ENCODE measurements around the gene CNIH3. TPM values are rescaled to one million over a fixed set of nuclear protein-coding genes. Genes with fewer than 3 reads are reported as not detected.

Gene CNIH3
- total RNA-seq, 1 experiment from 2014 or later = 1.8 TPM

GRCh38 chr1:224647449-224647848 is 31.3 kb downstream of the CNIH3 start:
- ATAC-seq = no peak
- H3K79me2 ChIP-seq (ENCODE audit: insufficient read depth, low read length) = no peaks in the 10 kb centered on the region
- no peak overlapping the region for H3K4me3 ChIP-seq (replicated peaks in 1 of 2; ENCODE audit: low read depth in 1 of 2, low read length in 2 of 2)
- intact Hi-C loops (cut with micrococcal nuclease) = loop anchor here (10.0 kb wide), 1 partner anchor 1327 kb away; no protein-coding TSS in a partner anchor
- no peak overlapping the region for H3K9ac ChIP-seq (ENCODE audit: low read length)
- POLR2A ChIA-PET = no interaction called here
- TF ChIP-seq JUND (IDR thresholded peaks at IDR 0.05) (no peak), TCF7L2 (IDR thresholded peaks at IDR 0.05; ENCODE audit: borderline replicate concordance, extremely low read depth, insufficient read depth, insufficient read length) (no peak), MAX (IDR thresholded peaks at IDR 0.05) (no peak)
- no peak for DNase-seq (ENCODE audit: low read depth, low spot score)
- H3K9me3 ChIP-seq (ENCODE audit: control insufficient read depth in 1 of 2, insufficient read depth in 1 of 2, low read depth in 1 of 2, low read length in 2 of 2) = no peaks in the 10 kb centered on the region
- no peak overlapping the region for H3K27ac ChIP-seq (ENCODE audit: low read depth, low read length)
- H3K9me2 ChIP-seq (ENCODE audit: insufficient read depth) = no peaks in the 10 kb centered on the region
- H4K20me1 ChIP-seq (ENCODE audit: insufficient read depth) = no peaks in the 10 kb centered on the region
- RAD21 ChIA-PET (ENCODE audit: low non-redundant PET in 1 of 2, low total read pairs in 2 of 2, uncharacterized antibody in 2 of 2, unreplicated experiment in 2 of 2) = no interaction called here
- H3K36me3 ChIP-seq (ENCODE audit: control insufficient read depth in 1 of 2, insufficient read depth in 2 of 2, low read length in 2 of 2) = no peaks in the 10 kb centered on the region
- H2AFZ ChIP-seq (ENCODE audit: low read depth, low read length, poor library complexity, severe bottlenecking) = no peak overlapping the region
- no peak overlapping the region for H3K4me2 ChIP-seq (ENCODE audit: low read length)
- no peaks in the 10 kb centered on the region for H3K27me3 ChIP-seq (ENCODE audit: insufficient read depth, low read length)
- no TSS peak for BruUV-seq (replicated peaks)
- peaks cover 4 to 8% of the 10 kb centered on the region in 2 experiments; a peak in 3 of 4 replicates for H3K4me1 ChIP-seq (ENCODE audit: control insufficient read depth in 1 of 2, insufficient read depth in 2 of 2, low read length in 2 of 2)
- CTCF ChIA-PET = no interaction called here

DNA sequence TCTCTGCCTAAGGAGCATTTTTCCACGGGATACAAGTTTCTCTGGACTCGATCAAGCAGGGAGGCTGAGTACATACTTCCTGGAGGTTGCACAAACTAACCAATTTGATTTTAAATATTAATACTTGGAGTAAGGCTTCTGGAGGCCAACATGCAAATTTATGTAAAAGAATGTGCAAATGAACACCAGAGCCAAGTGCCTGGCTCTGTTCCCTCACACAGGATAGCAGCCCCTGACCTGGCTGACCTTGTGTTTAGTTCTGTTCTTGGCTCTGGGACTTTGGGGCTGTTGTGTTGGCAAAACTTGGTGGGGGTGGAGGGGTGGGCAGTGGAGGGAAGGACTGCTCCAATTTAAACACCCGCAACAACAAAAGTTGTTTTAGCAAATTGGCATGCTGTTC is 34.2 kb downstream of the CNIH3 start:
- TF ChIP-seq TCF7L2 (IDR thresholded peaks at IDR 0.05; ENCODE audit: borderline replicate concordance, extremely low read depth, insufficient read depth, insufficient read length) (no peak), SIN3A (IDR thresholded peaks at IDR 0.05; ENCODE audit: low read depth) (no peak), FOSL1 (IDR thresholded peaks at IDR 0.05; ENCODE audit: low read depth) (no peak), RAD21 (IDR thresholded peaks at IDR 0.05; ENCODE audit: low read depth) (no peak), SP1 (IDR thresholded peaks at IDR 0.05; ENCODE audit: low read depth) (no peak), ATF3 (IDR thresholded peaks at IDR 0.05) (no peak), ELF1 (IDR thresholded peaks at IDR 0.05; ENCODE audit: borderline replicate concordance, low read depth) (no peak), ZNF274 (IDR thresholded peaks at IDR 0.05; ENCODE audit: low read depth, low read length) (no peak), ZBTB33 (IDR thresholded peaks at IDR 0.05; ENCODE audit: extremely low read depth, insufficient replicate concordance, low read length) (no peak), YY1 (IDR thresholded peaks at IDR 0.05; ENCODE audit: extremely low read depth, insufficient replicate concordance, low read depth, low read length) (no peak), JUND (IDR thresholded peaks at IDR 0.05) (no peak), EZH2 (IDR thresholded peaks at IDR 0.05) (no peak)
- TF ChIP-seq, protein P1, sequence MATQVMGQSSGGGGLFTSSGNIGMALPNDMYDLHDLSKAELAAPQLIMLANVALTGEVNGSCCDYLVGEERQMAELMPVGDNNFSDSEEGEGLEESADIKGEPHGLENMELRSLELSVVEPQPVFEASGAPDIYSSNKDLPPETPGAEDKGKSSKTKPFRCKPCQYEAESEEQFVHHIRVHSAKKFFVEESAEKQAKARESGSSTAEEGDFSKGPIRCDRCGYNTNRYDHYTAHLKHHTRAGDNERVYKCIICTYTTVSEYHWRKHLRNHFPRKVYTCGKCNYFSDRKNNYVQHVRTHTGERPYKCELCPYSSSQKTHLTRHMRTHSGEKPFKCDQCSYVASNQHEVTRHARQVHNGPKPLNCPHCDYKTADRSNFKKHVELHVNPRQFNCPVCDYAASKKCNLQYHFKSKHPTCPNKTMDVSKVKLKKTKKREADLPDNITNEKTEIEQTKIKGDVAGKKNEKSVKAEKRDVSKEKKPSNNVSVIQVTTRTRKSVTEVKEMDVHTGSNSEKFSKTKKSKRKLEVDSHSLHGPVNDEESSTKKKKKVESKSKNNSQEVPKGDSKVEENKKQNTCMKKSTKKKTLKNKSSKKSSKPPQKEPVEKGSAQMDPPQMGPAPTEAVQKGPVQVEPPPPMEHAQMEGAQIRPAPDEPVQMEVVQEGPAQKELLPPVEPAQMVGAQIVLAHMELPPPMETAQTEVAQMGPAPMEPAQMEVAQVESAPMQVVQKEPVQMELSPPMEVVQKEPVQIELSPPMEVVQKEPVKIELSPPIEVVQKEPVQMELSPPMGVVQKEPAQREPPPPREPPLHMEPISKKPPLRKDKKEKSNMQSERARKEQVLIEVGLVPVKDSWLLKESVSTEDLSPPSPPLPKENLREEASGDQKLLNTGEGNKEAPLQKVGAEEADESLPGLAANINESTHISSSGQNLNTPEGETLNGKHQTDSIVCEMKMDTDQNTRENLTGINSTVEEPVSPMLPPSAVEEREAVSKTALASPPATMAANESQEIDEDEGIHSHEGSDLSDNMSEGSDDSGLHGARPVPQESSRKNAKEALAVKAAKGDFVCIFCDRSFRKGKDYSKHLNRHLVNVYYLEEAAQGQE (IDR thresholded peaks at IDR 0.05; ENCODE audit: low read depth) = no peak
- no TSS peak for BruUV-seq (replicated peaks)
- no peak overlapping the region for H3K27ac ChIP-seq (ENCODE audit: low read depth, low read length)

More for the DNA sequence above, 34.2 kb downstream of the CNIH3 start:
- H3K27me3 ChIP-seq (ENCODE audit: insufficient read depth, low read length) = no peaks in the 10 kb centered on the region
- intact Hi-C loops (cut with micrococcal nuclease) = no loop called here
- no peaks in the 10 kb centered on the region for H3K36me3 ChIP-seq (ENCODE audit: control insufficient read depth in 1 of 2, insufficient read depth in 2 of 2, low read length in 2 of 2)
- CTCF ChIA-PET = interaction anchor here (1.2 kb wide), 1 partner anchor 207 kb away, joined by 3 read pairs; no protein-coding TSS in a partner anchor
- H3K4me2 ChIP-seq (ENCODE audit: low read length) = no peak overlapping the region
- no peak for ATAC-seq
- H3K9ac ChIP-seq (ENCODE audit: low read length) = no peak overlapping the region
- H3K4me3 ChIP-seq (replicated peaks in 1 of 2; ENCODE audit: low read depth in 1 of 2, low read length in 2 of 2) = no peak overlapping the region
- POLR2A ChIA-PET = no interaction called here
- peaks cover 9 to 14% of the 10 kb centered on the region in 2 experiments; a peak in 3 of 4 replicates for H3K4me1 ChIP-seq (ENCODE audit: control insufficient read depth in 1 of 2, insufficient read depth in 2 of 2, low read length in 2 of 2)
- RAD21 ChIA-PET (ENCODE audit: low non-redundant PET in 1 of 2, low total read pairs in 2 of 2, uncharacterized antibody in 2 of 2, unreplicated experiment in 2 of 2) = no interaction called here
- no peaks in the 10 kb centered on the region for H4K20me1 ChIP-seq (ENCODE audit: insufficient read depth)
- no peak overlapping the region for H2AFZ ChIP-seq (ENCODE audit: low read depth, low read length, poor library complexity, severe bottlenecking)
- H3K9me2 ChIP-seq (ENCODE audit: insufficient read depth) = no peaks in the 10 kb centered on the region
- no peaks in the 10 kb centered on the region for H3K79me2 ChIP-seq (ENCODE audit: insufficient read depth, low read length)
- no peaks in the 10 kb centered on the region for H3K9me3 ChIP-seq (ENCODE audit: control insufficient read depth in 1 of 2, insufficient read depth in 1 of 2, low read depth in 1 of 2, low read length in 2 of 2)
- DNase-seq (ENCODE audit: low read depth, low spot score) = no peak

Measured in HCT116 (cell line).